CD4-positive, alpha-beta T cell treated with Interleukin-17A for 4 hours (primary cell): ENCODE measurements around the gene ADAM12.
"Not testable (repeated sequence)": the region's sequence is repeated elsewhere in the genome, so short reads cannot be mapped to it uniquely, and the experiment has no call there.

Source experiments
- DNase-seq: peaks from one replicate; pipeline ENCODE4 v3.0.0-alpha.2; 2020; ENCODE audit warnings: mixed read lengths

ADAM12 gene

DNA sequence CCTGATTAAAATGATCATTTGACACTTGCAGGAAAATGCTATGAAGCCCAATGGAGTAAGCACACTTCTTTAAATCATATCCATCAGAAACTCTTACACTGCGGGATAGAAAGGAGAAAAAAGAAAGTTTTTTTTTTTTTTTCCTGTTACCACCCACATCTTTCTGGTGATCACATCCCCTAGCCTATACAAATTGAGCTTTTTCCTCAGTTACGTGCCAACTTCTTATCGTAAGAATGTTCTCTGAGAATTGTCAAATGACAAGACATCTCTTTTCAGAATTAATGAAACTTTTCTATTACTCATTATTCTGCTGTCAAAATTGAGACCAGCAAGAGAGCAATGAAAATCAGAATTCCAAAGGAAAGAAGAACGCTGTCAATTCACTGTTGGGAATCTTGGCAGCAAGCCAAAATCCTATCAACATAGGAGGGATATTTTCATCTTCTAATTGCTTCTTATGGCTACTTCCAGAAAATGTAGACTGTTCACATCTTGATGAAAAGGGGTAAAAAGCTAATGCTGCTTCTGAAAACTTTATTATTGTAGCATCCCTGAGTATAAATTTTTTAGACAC is 179.5 kb downstream of the ADAM12 start:
- no peak for DNase-seq

- no peak for DNase-seq
These were observed 180.4 kb downstream of the ADAM12 start for GRCh38 chr10:126207851-126208250.

DNA sequence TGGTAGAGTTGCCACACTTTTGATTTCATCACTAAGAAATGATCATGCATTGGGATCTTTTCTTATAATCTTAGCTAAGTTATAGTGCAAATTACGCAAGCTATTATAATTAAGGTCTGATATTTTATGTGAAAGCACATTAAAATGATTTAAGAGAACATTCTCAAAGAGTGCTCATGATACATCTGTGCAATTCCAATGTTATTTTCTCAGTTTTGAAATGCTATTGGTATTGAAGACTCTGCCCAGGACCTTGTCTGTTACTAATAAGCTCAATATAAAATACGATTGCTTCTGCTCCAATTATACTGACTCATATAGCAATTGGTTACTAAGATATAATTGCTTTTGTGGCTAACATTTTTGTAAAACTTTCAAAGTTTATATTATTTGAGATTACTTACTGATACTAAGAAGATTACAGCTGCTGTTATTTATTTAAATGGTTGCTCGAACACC is 180.9 kb downstream of the ADAM12 start:
- DNase-seq: no peak

DNA sequence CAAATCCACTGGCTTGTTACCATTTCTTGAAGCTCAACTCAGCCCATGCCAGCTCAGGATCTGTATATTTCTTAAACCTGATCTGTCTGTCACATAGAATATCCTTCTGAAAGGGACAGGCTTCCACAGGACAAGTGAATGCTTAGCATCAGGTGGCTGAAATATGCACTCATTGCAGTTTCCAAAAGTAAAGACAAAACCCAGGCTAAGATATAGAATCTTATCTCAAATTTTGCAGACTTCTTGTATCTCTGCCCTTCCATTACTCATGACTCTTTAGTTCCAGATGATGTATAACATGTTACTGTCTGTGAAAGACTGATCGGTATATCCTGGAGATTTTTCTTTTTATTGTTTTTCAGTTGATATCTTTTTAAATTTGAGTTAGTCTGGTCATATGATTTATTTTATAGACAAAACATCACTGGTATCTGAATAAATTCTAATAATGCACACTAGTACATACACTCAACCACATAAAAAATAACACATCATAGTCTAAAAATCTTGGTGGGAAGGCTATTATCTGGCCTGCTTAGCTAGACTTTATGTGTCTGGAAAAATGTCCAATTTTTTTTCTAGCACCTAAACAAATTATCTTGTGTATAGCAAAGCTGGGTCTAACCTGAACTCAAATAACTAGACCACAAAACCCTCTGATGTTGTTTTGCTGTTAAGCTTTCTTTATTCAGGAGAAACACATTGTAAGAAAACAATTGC is 182.6 kb downstream of the ADAM12 start:
- DNase-seq: no peak

DNA sequence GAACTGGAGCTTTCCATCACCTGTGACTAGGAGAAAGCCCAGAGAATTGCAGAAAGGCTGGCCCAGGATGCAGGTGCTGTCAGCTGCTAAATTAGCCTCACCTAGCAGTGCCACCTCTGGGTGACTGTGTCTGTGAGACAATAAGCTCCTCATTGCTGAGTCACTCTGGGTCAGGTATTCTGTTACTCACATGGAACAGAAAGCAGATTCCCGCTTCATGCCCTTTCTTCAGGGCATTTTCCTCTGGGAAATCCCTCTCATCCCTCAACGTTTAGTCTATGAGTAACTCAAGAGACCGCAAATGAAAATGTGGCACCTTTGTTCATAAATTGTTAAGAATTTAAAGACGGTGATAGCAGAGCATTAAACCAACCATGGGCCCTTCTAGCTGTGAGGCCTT is 184.0 kb downstream of the ADAM12 start:
- no peak for DNase-seq

DNA sequence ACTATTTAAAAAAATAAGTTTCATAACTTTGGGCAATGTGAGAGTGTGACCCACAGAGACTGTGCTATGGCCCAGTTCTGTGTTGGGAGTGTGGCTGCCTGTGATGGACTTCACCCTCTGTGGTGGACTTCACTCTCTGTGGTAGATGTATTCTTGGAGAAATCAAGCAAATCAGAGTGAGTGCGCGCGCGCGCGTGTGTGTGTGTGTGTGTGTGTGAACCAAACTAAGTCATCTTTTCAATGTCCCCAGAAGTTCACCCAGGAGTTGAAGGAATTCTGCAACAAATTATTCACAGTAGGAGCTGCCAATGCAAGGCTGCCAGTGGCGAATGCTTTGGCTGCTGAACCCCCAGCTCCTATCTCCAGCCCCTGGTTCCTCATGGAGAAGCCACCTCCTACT is 184.5 kb downstream of the ADAM12 start:
- DNase-seq: no peak

DNA sequence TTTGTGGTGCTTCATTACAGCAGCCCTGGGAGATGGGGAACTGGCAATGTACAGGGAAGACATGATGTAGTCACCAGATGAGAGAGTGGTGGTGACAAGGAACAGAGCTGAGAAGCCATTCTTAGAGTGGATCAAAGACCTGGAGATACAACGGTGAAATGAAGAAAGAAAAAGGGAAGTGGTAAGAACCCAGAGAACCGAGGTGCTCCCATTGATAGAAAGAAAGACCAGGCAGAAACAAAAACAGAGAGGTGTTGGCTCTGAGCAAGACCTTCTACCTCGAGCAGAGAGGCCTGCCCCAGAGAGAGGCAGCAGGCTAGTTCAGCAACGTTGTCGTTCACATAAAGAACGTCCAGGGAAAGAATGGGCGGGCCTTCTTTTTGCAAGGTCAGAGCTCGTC is 186.7 kb downstream of the ADAM12 start:
- no peak for DNase-seq

DNA sequence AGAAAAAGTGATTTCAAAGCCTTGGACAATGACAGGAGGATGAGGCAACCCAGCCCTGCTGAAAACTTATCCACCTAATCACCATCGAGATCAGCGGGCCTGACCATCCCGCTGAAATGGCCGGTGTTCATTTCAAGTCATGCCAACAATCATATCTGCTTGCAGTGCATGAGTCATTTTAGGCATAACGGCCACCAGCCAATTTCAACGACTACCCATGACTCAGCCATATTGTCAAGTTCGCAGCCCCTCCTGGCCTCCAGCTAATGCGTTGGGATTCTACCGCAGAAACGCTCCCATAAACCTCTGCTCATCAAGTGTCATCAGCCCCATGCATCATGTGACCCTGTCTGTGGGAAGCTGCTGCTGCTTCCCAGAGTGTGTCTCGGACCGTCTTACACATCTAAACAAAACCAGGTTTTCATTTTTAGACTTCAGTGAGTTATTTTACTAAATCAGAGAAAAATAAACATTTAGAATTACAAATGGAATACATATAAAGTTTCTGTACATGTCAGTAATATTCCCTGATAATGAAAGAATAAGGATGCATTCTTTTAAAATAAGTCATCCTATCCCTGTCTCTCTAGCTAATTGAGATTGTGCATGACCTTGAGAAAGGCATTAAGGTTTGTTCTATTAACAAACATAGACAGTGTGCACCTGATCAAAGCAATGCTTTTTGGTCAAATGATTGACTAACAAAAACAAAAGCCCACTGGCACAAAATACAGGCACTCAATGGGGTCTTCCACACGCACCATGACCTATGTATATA is 188.9 kb downstream of the ADAM12 start:
- DNase-seq: no peak

GRCh38 chr10:126198681-126199080 is 189.6 kb downstream of the ADAM12 start:
- no peak for DNase-seq

DNA sequence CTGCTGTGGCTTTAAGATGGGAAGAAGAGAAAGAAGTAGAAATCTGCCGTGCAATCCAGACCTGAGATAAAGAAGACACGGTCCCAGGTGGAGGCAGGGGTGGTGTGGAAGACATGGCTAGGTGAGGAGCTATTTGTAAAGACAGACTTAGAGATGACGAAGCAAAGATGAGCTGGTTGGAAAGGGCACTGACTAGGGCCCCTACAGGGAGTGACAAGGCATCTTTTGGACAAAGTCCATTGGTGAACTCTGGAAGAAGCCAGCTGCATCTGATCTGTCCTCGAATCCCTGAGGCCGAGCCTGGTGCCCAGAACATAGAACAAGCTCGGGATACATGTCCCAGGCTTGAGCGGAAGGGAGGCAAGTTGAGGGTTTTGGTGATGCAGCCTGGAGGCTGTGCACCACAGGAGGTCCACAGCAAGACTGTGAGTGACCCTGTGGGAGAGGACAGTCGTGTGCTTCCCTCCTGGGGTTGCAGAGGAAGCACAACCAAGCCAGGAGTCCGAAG is 191.2 kb downstream of the ADAM12 start:
- DNase-seq: no peak

- DNase-seq: no peak
These were observed 192.0 kb downstream of the ADAM12 start for GRCh38 chr10:126196281-126196680.

- DNase-seq: no peak
These were observed 197.1 kb downstream of the ADAM12 start for GRCh38 chr10:126191192-126191591.

DNA sequence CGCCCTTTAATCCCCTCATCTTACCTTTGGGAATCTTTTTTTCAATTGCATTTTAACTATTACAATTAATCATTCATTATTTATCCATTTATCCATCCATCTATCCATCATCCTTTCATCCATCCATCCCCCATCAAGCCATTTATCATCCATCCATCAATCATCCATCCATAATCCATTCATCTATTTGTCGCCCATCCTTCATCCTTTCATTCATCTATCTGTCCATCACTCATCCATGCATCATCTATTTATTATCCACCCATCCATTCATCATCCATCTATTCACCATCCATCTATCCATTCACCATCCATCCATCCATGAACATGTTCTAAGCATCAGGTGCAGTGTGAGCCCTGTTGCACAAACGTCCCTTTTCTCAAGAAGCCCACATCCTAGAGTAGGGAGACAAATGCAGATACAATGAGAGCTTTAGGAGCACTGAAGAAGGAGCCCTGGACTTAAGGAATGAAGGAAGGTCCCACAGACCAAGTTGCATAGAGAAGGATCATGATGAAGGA is 199.5 kb downstream of the ADAM12 start:
- no peak for DNase-seq

GRCh38 chr10:126187399-126187798 is 200.9 kb downstream of the ADAM12 start:
- DNase-seq: no peak

- DNase-seq: no peak
These were observed 201.5 kb downstream of the ADAM12 start for GRCh38 chr10:126186766-126187165.

DNA sequence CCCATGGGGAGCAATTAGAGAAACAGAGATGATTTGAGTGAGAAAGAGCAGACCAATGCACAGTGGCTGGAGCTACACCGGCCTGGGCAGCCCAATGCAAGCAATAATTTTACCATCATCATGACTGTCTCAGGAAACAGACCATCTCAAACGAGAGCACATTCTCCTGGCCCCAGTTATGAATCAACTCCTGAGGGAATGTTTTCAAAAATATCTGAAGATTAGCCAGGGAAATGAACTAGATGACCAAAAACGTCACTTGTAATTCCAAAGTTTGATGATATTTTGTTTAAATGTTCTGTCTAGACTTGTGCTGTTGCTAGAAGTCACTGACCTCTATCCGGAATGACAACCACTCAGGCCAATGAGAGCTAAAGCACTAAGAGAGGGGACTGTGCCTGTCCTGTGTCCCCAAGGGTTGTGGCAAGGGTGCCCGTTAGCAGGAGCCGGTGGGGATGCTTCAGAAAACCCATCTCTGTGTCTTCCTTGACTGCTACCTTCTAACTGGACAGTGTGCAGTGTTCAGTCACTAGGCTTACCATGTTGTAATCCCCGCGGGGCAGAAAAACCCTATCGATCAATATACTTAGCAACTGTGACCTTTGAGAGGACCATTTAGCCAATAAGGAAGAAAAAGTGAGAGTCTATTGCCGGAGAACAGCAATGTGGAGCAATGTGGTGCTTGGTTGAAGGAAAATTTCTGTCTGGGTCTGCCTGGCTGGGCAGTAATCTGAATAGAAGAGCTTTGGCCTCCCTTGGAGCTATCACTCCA is 202.4 kb downstream of the ADAM12 start:
- DNase-seq: no peak

- DNase-seq: no peak
These were observed 206.7 kb downstream of the ADAM12 start for GRCh38 chr10:126181626-126182025.

DNA sequence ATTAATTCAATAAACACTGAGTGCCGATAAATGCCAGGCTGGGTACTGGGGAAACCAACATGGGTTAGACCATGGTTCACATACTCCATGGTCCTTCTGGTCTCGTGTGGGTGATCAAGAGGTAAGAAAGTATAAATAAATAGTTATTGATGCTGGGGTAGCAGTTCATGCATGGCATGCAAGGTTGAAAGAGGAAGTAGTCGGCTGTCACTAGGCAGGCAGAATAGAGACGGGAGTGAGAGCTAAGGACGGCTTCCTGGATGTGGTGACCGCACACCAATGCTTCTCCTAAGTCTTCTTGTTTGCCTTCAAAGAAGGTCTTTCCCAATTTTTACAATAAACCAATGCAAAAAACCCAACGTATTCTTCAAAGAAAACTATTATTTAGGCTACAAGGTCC is 208.6 kb downstream of the ADAM12 start:
- no peak for DNase-seq

GRCh38 chr10:126177417-126178030 is 210.8 kb downstream of the ADAM12 start:
- no peak for DNase-seq

DNA sequence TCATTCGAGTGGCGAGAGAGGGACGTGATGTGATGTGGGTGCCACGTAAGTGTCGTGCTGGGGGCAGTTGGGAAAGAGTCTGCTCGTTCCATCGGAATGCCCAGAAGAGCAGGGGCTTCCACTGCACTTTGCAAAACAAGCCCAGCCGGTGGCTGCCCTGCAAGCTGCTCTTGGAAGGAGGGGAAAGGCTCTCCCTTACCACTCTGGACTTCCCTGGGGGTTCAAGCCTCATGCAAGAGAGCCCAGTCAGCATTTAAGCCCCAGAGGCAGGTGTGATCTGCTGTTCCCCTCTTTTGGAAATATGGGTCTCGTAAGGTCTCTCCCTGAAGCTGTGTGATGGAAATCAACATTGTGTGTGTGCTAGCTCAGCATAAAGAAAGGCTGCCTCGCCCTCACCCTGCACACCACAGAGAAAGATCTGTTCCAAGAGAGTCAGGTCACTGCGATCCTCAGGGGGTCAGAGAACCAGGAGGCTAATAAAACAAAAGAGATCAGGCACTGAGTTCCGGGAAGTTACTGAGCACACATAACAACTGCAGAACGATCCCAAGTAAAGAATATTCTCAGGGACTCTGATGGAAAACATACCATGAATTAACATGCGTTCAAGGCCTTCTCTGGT is 212.5 kb downstream of the ADAM12 start:
- DNase-seq: no peak

GRCh38 chr10:126172755-126173154 is 215.5 kb downstream of the ADAM12 start:
- not testable (repeated sequence) for DNase-seq

- no peak for DNase-seq
These were observed 216.7 kb downstream of the ADAM12 start for GRCh38 chr10:126171555-126171954.
